SHP77 treated with DMSO at 0.1 percent for 48 hours (cell line): Measurements from ENCODE around the gene SPATA7.

ENCODE experiments used
- DNase-seq: peaks from one replicate; lab custom pipeline; 2025; lab: John Stamatoyannopoulos, UW

SPATA7 gene

GRCh38 chr14:88417594-88417993 lies 32.1 kb downstream of the SPATA7 start:
- DNase-seq, result no peak

- DNase-seq, result no peak
These were observed 34.7 kb downstream of the SPATA7 start for GRCh38 chr14:88420187-88420586.

GRCh38 chr14:88421286-88421685 lies 35.8 kb downstream of the SPATA7 start:
- DNase-seq, result no peak

- no peak for DNase-seq
These were observed 36.6 kb downstream of the SPATA7 start for GRCh38 chr14:88422047-88422446.

- no peak for DNase-seq
These were observed 37.6 kb downstream of the SPATA7 start for GRCh38 chr14:88422919-88423650.

- DNase-seq, result no peak
These were observed 39.1 kb downstream of the SPATA7 start for GRCh38 chr14:88424573-88424972.

- DNase-seq, result no peak
These were observed 40.8 kb downstream of the SPATA7 start for GRCh38 chr14:88426271-88426670.

GRCh38 chr14:88430976-88431375 lies 45.5 kb downstream of the SPATA7 start:
- no peak for DNase-seq

GRCh38 chr14:88437658-88438057 lies 52.2 kb downstream of the SPATA7 start:
- DNase-seq, result no peak

- no peak for DNase-seq
These were observed 53.6 kb downstream of the SPATA7 start for GRCh38 chr14:88439088-88439487.

GRCh38 chr14:88452231-88452630 lies 66.8 kb downstream of the SPATA7 start:
- no peak for DNase-seq

GRCh38 chr14:88454886-88455285 lies 69.4 kb downstream of the SPATA7 start:
- DNase-seq, result no peak

- DNase-seq, result no peak
These were observed 77.9 kb downstream of the SPATA7 start for GRCh38 chr14:88463318-88463717.

GRCh38 chr14:88468406-88468805 lies 82.9 kb downstream of the SPATA7 start:
- no peak for DNase-seq

- no peak for DNase-seq
These were observed 85.3 kb downstream of the SPATA7 start for GRCh38 chr14:88470542-88471440.

- DNase-seq, result no peak
These were observed 88.3 kb downstream of the SPATA7 start for GRCh38 chr14:88473791-88474190.

GRCh38 chr14:88476214-88476774 lies 90.8 kb downstream of the SPATA7 start:
- no peak for DNase-seq

- no peak for DNase-seq
These were observed 91.4 kb downstream of the SPATA7 start for GRCh38 chr14:88476825-88477224.

- no peak for DNase-seq
These were observed 92.2 kb downstream of the SPATA7 start for GRCh38 chr14:88477513-88478250.

- no peak for DNase-seq
These were observed 93.5 kb downstream of the SPATA7 start for GRCh38 chr14:88478931-88479330.

GRCh38 chr14:88479574-88479987 lies 94.1 kb downstream of the SPATA7 start:
- DNase-seq, result no peak

GRCh38 chr14:88481059-88481458 lies 95.6 kb downstream of the SPATA7 start:
- no peak for DNase-seq
